Ishikawa (cell line): ENCODE measurements around the gene SLC34A1.

Experiments used
- FOXM1 ChIP-seq: IDR thresholded peaks from 2 replicates; pipeline ENCODE4 v1.6.1; 2012; ENCODE audit warnings: low read depth, borderline replicate concordance
- MAX ChIP-seq: IDR thresholded peaks from 2 replicates; pipeline ENCODE4 v1.6.1; 2012
- RAD21 ChIP-seq: IDR thresholded peaks from 2 replicates; pipeline ENCODE4 v1.6.1; 2012; ENCODE audit warnings: low read depth
- TAF1 ChIP-seq: IDR thresholded peaks from 2 replicates; pipeline ENCODE4 v1.6.1; 2012; ENCODE audit warnings: low read depth, mild to moderate bottlenecking
- TCF12 ChIP-seq: IDR thresholded peaks from 2 replicates; pipeline ENCODE4 v1.6.1; 2012; ENCODE audit warnings: low read depth

- no peak for TF ChIP-seq TCF12
- no peak for TF ChIP-seq TAF1
- TF ChIP-seq MAX = no peak
- TF ChIP-seq RAD21 = no peak
- TF ChIP-seq FOXM1 = no peak
Measured at GRCh38 chr5:177357146-177357458, 27.1 kb upstream of the SLC34A1 start.
